Spleen (tissue), 7 donors: ENCODE results near the gene HTR4.

Experiments used
- POLR2A ChIP-seq, 3 donors: fragments of 450-650 bp; IDR thresholded peaks; one replicate each; pipeline ENCODE4 v1.5.1; 2017; ENCODE audit warnings: antibody characterized with exemption in 3 of 3, mild to moderate bottlenecking in 1 of 3
- POLR2AphosphoS5 ChIP-seq, 3 donors: sonication (generic); formaldehyde crosslinking; IDR thresholded peaks; one replicate each; pipeline ENCODE4 v1.5.1; 2017; ENCODE audit warnings: antibody characterized with exemption in 3 of 3
- TF ChIP-seq, protein P1 (sequence below), 11 experiments: fragments of 200-600 bp in 7 of 11; fragments of 450-650 bp in 4 of 11; sonication (generic) in 4 of 11; IDR thresholded peaks in 8 of 11; conservative IDR thresholded peaks in 3 of 11; 1 replicate in 7 of 11; 2 replicates in 4 of 11; pipeline versions ENCODE4 v1.4.0 to v1.8.0; 2016 to 2021; ENCODE audit warnings: antibody characterized with exemption in 11 of 11, inconsistent platforms in 4 of 11, mild to moderate bottlenecking in 1 of 11
- donor health status: DM: no; HTN: no; CAD: no; lungs with moderate emphysema.
- donor health status: DM: no; HTN: no; CAD: no.
- donor health status: DM: no; HTN: no; CAD: no.

DNA sequence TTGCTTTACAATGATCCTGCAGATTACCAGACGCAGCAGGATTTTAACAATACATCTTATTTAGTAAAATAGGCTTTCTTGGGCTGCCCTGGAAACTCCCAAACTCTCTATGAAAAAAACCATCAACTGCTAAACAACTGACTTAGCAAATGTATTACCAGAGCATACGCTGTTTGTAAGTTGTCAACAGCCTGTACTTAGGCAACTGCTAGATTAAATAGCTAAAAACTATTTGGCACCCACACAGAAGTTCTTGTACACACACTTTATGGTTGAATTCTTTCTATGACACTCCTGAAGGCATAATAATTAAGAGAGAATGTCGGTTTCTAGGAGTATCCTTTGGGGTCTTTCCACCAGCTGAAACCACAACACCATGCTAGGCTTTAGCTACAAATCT is 146.7 kb downstream of the HTR4 start:
- TF ChIP-seq, protein P1, sequence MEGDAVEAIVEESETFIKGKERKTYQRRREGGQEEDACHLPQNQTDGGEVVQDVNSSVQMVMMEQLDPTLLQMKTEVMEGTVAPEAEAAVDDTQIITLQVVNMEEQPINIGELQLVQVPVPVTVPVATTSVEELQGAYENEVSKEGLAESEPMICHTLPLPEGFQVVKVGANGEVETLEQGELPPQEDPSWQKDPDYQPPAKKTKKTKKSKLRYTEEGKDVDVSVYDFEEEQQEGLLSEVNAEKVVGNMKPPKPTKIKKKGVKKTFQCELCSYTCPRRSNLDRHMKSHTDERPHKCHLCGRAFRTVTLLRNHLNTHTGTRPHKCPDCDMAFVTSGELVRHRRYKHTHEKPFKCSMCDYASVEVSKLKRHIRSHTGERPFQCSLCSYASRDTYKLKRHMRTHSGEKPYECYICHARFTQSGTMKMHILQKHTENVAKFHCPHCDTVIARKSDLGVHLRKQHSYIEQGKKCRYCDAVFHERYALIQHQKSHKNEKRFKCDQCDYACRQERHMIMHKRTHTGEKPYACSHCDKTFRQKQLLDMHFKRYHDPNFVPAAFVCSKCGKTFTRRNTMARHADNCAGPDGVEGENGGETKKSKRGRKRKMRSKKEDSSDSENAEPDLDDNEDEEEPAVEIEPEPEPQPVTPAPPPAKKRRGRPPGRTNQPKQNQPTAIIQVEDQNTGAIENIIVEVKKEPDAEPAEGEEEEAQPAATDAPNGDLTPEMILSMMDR (IDR thresholded peaks at IDR 0.05 in 8 of 11, conservative IDR thresholded peaks at IDR 0.05 in 3 of 11), result no peak
- no peak for TF ChIP-seq POLR2AphosphoS5 (IDR thresholded peaks at IDR 0.05)
- no peak for TF ChIP-seq POLR2A (IDR thresholded peaks at IDR 0.05)
